NB4 (cell line): ENCODE measurements around the gene ABHD12.
"Not testable (repeated sequence)": the region's sequence is repeated elsewhere in the genome, so short reads cannot be mapped to it uniquely, and the experiment has no call there.

Source experiments
- DNase-seq: peaks from one replicate; pipeline ENCODE4 v3.0.0; 2010; ENCODE audit warnings: low read depth
- H3K4me3 ChIP-seq: one replicate; pipeline ENCODE4 v1.5.1; 2011; ENCODE audit warnings: mild to moderate bottlenecking, low read depth, low read length, moderate library complexity
- CTCF ChIP-seq: IDR thresholded peaks from one replicate; pipeline ENCODE4 v1.5.1; 2012; ENCODE audit warnings: low read depth, low read length
- MYC ChIP-seq: IDR thresholded peaks from 2 replicates; pipeline ENCODE4 v1.6.1; 2011; ENCODE audit warnings: low read depth, low read length
- POLR2A ChIP-seq: IDR thresholded peaks from 2 replicates; pipeline ENCODE4 v1.6.1; 2011; ENCODE audit warnings: mild to moderate bottlenecking; ENCODE audit not compliant: insufficient read length; ENCODE audit errors: extremely low read depth
- TF ChIP-seq, protein P1 (sequence below): IDR thresholded peaks from 2 replicates; pipeline ENCODE4 v1.6.1; 2011; ENCODE audit warnings: low read depth, low read length

Gene ABHD12

GRCh38 chr20:25314497-25315417 is 75.9 kb downstream of the ABHD12 start:
- no peak overlapping the region for H3K4me3 ChIP-seq
- TF ChIP-seq POLR2A (no peak), CTCF (no peak), MYC (no peak)
- TF ChIP-seq, protein P1, sequence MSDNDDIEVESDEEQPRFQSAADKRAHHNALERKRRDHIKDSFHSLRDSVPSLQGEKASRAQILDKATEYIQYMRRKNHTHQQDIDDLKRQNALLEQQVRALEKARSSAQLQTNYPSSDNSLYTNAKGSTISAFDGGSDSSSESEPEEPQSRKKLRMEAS: no peak
- no peak for DNase-seq

DNA sequence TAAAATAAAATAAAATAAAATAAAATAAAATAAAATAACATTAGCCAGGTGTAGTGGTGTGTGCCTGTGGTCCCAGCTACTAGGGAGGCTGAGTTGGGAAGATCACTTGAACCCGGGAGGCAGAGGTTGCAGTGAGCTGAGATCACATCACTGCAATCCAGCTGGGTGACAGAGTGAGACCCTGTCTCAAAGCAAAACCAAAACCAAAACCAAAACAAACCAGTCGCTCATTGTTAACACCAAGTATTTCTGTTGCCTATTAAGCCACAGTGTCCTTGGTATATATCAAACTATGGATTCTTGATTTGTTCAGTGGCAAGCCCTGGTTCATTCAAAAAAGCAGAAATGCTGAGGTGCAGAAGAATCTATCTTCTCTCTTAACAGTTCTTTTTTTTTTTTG is 77.0 kb downstream of the ABHD12 start:
- no peak overlapping the region for H3K4me3 ChIP-seq
- no peak for DNase-seq
- no peak for TF ChIP-seq CTCF
- TF ChIP-seq MYC: no peak
- no peak for TF ChIP-seq POLR2A
- TF ChIP-seq, protein P1: no peak

DNA sequence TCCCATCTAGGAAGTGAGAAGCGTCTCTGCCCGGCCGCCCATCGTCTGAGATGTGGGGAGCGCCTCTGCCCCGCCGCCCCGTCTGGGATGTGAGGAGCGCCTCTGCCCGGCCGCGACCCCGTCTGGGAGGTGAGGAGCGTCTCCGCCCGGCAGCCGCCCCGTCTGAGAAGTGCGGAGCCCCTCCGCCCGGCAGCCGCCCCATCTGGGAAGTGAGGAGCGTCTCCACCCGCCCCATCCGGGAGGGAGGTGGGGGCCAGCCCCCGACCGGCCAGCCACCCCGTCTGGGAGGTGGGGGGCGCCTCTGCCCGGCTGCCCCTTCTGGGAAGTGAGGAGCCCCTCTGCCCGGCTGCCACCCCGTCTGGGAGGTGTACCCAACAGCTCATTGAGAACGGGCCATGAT is 77.9 kb downstream of the ABHD12 start:
- DNase-seq, H3K4me3 ChIP-seq: not testable (repeated sequence)

- DNase-seq: no peak
- no peak for TF ChIP-seq CTCF
- TF ChIP-seq MYC: no peak
- TF ChIP-seq, protein P1: no peak
- no peak for TF ChIP-seq POLR2A
- H3K4me3 ChIP-seq: peak overlapping the region; percentile 34
Measured at GRCh38 chr20:25310921-25311728, 79.5 kb downstream of the ABHD12 start.

- peak overlapping the region; percentile 34 for H3K4me3 ChIP-seq
- peak; percentile 94 for DNase-seq
- TF ChIP-seq CTCF (peak; percentile 83), MYC (0 out of 2 replicates have a peak, but pooled peaks have one; percentile 64), POLR2A (no peak)
- TF ChIP-seq, protein P1: peak; percentile 71
Measured at GRCh38 chr20:25310268-25310920, 80.2 kb downstream of the ABHD12 start.
